ENCODE data around the gene CRABP2. TPM values are rescaled to one million over a fixed set of nuclear protein-coding genes. Genes with fewer than 3 reads are reported as not detected.

The CRABP2 gene
- total and polyA plus RNA-seq, 2 of the 13 experiments (the other 11 are each of a cell fraction or from before 2014, with no cell fraction given), result 0.40 to 0.60 TPM

DNA sequence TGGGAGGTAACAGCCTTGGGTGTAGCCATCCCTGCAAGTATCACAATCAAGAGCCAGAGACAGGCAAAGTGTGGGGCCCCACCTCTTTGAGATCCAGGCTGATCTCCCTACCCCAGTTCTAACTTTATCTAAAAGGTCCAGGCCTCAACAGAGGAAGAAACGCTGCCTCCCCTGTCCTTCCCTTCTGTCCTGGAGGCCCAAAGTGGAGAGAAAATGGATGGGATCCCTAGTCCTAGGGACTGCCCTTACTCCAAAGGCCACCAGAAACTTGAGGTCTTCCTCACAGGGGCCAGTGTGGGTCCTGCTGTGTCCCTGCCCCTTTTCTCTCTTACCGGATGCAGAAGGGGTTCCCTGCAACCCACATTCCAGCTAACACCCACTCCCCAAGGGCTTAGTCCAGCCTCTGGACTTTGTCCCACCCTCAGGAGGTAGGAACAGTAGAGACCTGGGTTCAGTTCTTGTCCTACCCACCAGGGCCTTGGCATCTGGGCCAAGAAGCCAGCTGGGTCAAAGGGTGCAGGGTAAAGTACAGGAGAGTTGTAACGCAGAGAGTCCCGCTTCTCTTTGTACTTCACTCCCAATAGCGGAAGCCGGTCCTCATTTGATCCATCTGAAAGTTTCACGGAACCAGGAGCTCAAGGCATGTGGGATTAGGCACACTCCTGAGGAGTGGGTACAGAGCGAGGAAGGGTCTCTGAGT, 44.2 kb upstream of the CRABP2 start (continued):
- TF ChIP-seq ZNF318 (CRISPR knock-in tag; IDR thresholded peaks at IDR 0.05) (no peak), XBP1 (CRISPR knock-in tag; IDR thresholded peaks at IDR 0.05) (no peak), SRSF1 (optimal IDR thresholded peaks at IDR 0.05; ENCODE audit: low read depth, low read length) (no peak), CEBPG (CRISPR knock-in tag; IDR thresholded peaks at IDR 0.05) (no peak), ZNF251 (CRISPR knock-in tag; IDR thresholded peaks at IDR 0.05) (no peak), MTA1 (CRISPR knock-in tag; IDR thresholded peaks at IDR 0.05; ENCODE audit: borderline replicate concordance) (no peak), SP1 (IDR thresholded peaks at IDR 0.05) (no peak), SP1 (CRISPR knock-in tag; IDR thresholded peaks at IDR 0.05) (no peak), ZNF775 (CRISPR knock-in tag; IDR thresholded peaks at IDR 0.05; ENCODE audit: borderline replicate concordance) (no peak), MATR3 (CRISPR knock-in tag; IDR thresholded peaks at IDR 0.05) (no peak), GFI1 (CRISPR knock-in tag; IDR thresholded peaks at IDR 0.05; ENCODE audit: borderline replicate concordance) (no peak), ZNF343 (CRISPR knock-in tag; IDR thresholded peaks at IDR 0.05) (no peak)
- TF ChIP-seq, protein P1, sequence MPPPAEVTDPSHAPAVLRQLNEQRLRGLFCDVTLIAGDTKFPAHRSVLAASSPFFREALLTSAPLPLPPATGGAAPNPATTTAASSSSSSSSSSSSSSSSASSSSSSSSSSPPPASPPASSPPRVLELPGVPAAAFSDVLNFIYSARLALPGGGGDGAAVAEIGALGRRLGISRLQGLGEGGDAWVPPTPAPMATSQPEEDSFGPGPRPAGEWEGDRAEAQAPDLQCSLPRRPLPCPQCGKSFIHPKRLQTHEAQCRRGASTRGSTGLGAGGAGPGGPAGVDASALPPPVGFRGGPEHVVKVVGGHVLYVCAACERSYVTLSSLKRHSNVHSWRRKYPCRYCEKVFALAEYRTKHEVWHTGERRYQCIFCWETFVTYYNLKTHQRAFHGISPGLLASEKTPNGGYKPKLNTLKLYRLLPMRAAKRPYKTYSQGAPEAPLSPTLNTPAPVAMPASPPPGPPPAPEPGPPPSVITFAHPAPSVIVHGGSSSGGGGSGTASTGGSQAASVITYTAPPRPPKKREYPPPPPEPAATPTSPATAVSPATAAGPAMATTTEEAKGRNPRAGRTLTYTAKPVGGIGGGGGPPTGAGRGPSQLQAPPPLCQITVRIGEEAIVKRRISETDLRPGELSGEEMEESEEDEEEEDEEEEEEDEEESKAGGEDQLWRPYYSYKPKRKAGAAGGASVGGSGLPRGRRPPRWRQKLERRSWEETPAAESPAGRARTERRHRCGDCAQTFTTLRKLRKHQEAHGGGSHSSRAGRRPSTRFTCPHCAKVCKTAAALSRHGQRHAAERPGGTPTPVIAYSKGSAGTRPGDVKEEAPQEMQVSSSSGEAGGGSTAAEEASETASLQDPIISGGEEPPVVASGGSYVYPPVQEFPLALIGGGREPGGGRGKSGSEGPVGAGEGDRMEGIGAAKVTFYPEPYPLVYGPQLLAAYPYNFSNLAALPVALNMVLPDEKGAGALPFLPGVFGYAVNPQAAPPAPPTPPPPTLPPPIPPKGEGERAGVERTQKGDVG (CRISPR knock-in tag; IDR thresholded peaks at IDR 0.05; ENCODE audit: borderline replicate concordance), result no peak
